ENCODE data around the gene OLFM4.

- TF ChIP-seq CTCF (IDR thresholded peaks at IDR 0.05; ENCODE audit: extremely low read depth in 1 of 2, insufficient read depth in 1 of 2, low read depth in 1 of 2, low read length in 2 of 2) = no peak
- no peak for TF ChIP-seq GATA2 (IDR thresholded peaks at IDR 0.05; ENCODE audit: insufficient read depth, insufficient read length, low read depth, low read length)
- no peak for TF ChIP-seq MYC (IDR thresholded peaks at IDR 0.05; ENCODE audit: low read depth, low read length)
- no peak for TF ChIP-seq MAX (IDR thresholded peaks at IDR 0.05; ENCODE audit: insufficient read depth, insufficient read length)
- no peak for TF ChIP-seq FOS (IDR thresholded peaks at IDR 0.05; ENCODE audit: borderline replicate concordance, insufficient read depth, low read length)
- no peak for TF ChIP-seq POLR2A (IDR thresholded peaks at IDR 0.05; ENCODE audit: low read depth, low read length)
Observed at GRCh38 chr13:53001444-53002225, 27.0 kb upstream of the OLFM4 start.

Measured in endothelial cell of umbilical vein (primary cell).